NCI-H146 treated with DMSO at 0.1 percent for 48 hours (cell line): ENCODE data around the gene LHFPL3.
"Not testable (repeated sequence)": the region's sequence is repeated elsewhere in the genome, so short reads cannot be mapped to it uniquely, and the experiment has no call there.

Experiments
- DNase-seq: peaks from one replicate; lab custom pipeline; 2025; ENCODE audit not compliant: unreplicated experiment; lab: John Stamatoyannopoulos, UW

Gene LHFPL3

GRCh38 chr7:104328296-104328969, at the start of gene LHFPL3:
Gene LHFPL3 (plus strand): TSS chr7:104328603.
- DNase-seq: peak; percentile 17

GRCh38 chr7:104281685-104282084, 46.7 kb upstream of the LHFPL3 start:
- not testable (repeated sequence) for DNase-seq

- DNase-seq: no peak
Observed at GRCh38 chr7:104286839-104287238, 41.6 kb upstream of the LHFPL3 start.

GRCh38 chr7:104288137-104288536, 40.3 kb upstream of the LHFPL3 start:
- no peak for DNase-seq

- DNase-seq: no peak
Observed at GRCh38 chr7:104294291-104294690, 34.1 kb upstream of the LHFPL3 start.

GRCh38 chr7:104296266-104296665, 32.1 kb upstream of the LHFPL3 start:
- no peak for DNase-seq

- no peak for DNase-seq
Observed at GRCh38 chr7:104296900-104297299, 31.5 kb upstream of the LHFPL3 start.

- no peak for DNase-seq
Observed at GRCh38 chr7:104299323-104299722, 29.1 kb upstream of the LHFPL3 start.

- DNase-seq: no peak
Observed at GRCh38 chr7:104299777-104300176, 28.6 kb upstream of the LHFPL3 start.

- DNase-seq: no peak
Observed at GRCh38 chr7:104306793-104307192, 21.6 kb upstream of the LHFPL3 start.

GRCh38 chr7:104317948-104318629, 10.3 kb upstream of the LHFPL3 start:
- no peak for DNase-seq

- no peak for DNase-seq
Observed at GRCh38 chr7:104327534-104327933, 869 bp upstream of the LHFPL3 start.

GRCh38 chr7:104327938-104328295, 486 bp upstream of the LHFPL3 start:
- no peak for DNase-seq

- peak; percentile 10 for DNase-seq
Observed at GRCh38 chr7:104328970-104329825, 795 bp downstream of the LHFPL3 start.

GRCh38 chr7:104341546-104341945, 13.1 kb downstream of the LHFPL3 start:
- no peak for DNase-seq

- DNase-seq: no peak
Observed at GRCh38 chr7:104352736-104353135, 24.3 kb downstream of the LHFPL3 start.

GRCh38 chr7:104357166-104357565, 28.8 kb downstream of the LHFPL3 start:
- DNase-seq: no peak

- DNase-seq: no peak
Observed at GRCh38 chr7:104358446-104359132, 30.2 kb downstream of the LHFPL3 start.

GRCh38 chr7:104362756-104363155, 34.4 kb downstream of the LHFPL3 start:
- DNase-seq: no peak

- no peak for DNase-seq
Observed at GRCh38 chr7:104363355-104363754, 35.0 kb downstream of the LHFPL3 start.

GRCh38 chr7:104366390-104366789, 38.0 kb downstream of the LHFPL3 start:
- no peak for DNase-seq
